Fibroblast of mammary gland (primary cell): Measurements from ENCODE around the gene STAB2.

ENCODE experiments used
- DNase-seq: peaks from one replicate; pipeline ENCODE4 v3.0.0-alpha.2; 2010; ENCODE audit warnings: low read depth
- H3K4me3 ChIP-seq: 2 replicates; pipeline ENCODE4 v1.5.1; 2011; ENCODE audit warnings: low read depth, mild to moderate bottlenecking, low read length, moderate library complexity; ENCODE audit not compliant: control insufficient read depth
- CTCF ChIP-seq: conservative IDR thresholded peaks from 2 replicates; pipeline ENCODE4 v1.5.1; 2011; ENCODE audit warnings: low read depth, low read length, inconsistent platforms; ENCODE audit not compliant: control insufficient read depth, insufficient read depth

The STAB2 gene

GRCh38 chr12:103566398-103566797 is 20.7 kb upstream of the STAB2 start:
- DNase-seq = no peak
- TF ChIP-seq CTCF = no peak
- H3K4me3 ChIP-seq = no peak overlapping the region

GRCh38 chr12:103569278-103569677 is 17.8 kb upstream of the STAB2 start:
- no peak overlapping the region for H3K4me3 ChIP-seq

GRCh38 chr12:103571286-103571685 is 15.8 kb upstream of the STAB2 start:
- no peak for DNase-seq
- no peak for TF ChIP-seq CTCF
- H3K4me3 ChIP-seq = no peak overlapping the region

More at GRCh38 chr12:103569278-103569677, 17.8 kb upstream of the STAB2 start:
- no peak for DNase-seq
- no peak for TF ChIP-seq CTCF

- H3K4me3 ChIP-seq = no peak overlapping the region
- TF ChIP-seq CTCF = no peak
- no peak for DNase-seq
These were observed 14.6 kb upstream of the STAB2 start for GRCh38 chr12:103572312-103573045.

- TF ChIP-seq CTCF = no peak
- no peak overlapping the region for H3K4me3 ChIP-seq
- peak; percentile 4 for DNase-seq
These were observed 13.9 kb upstream of the STAB2 start for GRCh38 chr12:103573185-103573584.

GRCh38 chr12:103578926-103579325 is 8.1 kb upstream of the STAB2 start:
- no peak for TF ChIP-seq CTCF
- no peak overlapping the region for H3K4me3 ChIP-seq
- no peak for DNase-seq

- no peak for TF ChIP-seq CTCF
- no peak for DNase-seq
- no peak overlapping the region for H3K4me3 ChIP-seq
These were observed 7.0 kb upstream of the STAB2 start for GRCh38 chr12:103580026-103580425.
